GM12872 (cell line): ENCODE data around the gene ZNF397.

Experiments used
- TF ChIP-seq, protein P1 (sequence below): IDR thresholded peaks from 3 replicates; pipeline ENCODE4 v1.5.1; 2011; ENCODE audit warnings: low read depth, mild to moderate bottlenecking, low read length, moderate library complexity; ENCODE audit not compliant: insufficient read depth

The ZNF397 gene

DNA sequence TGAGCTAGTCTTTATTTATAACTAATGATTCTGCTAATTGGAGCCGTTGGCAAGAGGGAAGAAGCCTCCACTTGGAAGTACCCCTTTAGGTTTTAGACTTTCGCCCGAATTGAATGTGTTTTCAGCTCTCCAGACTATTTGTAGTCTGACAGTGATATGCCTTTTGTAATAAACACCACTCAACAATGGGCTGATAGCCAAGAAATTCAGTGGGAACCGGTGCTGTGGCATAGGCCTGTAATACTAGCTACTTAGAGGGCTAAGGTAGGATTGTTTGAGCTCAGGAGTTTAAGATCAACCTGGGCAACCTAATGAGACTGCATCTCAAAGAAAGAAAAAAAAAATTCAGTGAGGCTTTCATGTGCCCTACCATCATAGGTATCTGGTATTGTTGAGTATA, 62.8 kb downstream of the ZNF397 start:
- TF ChIP-seq, protein P1, sequence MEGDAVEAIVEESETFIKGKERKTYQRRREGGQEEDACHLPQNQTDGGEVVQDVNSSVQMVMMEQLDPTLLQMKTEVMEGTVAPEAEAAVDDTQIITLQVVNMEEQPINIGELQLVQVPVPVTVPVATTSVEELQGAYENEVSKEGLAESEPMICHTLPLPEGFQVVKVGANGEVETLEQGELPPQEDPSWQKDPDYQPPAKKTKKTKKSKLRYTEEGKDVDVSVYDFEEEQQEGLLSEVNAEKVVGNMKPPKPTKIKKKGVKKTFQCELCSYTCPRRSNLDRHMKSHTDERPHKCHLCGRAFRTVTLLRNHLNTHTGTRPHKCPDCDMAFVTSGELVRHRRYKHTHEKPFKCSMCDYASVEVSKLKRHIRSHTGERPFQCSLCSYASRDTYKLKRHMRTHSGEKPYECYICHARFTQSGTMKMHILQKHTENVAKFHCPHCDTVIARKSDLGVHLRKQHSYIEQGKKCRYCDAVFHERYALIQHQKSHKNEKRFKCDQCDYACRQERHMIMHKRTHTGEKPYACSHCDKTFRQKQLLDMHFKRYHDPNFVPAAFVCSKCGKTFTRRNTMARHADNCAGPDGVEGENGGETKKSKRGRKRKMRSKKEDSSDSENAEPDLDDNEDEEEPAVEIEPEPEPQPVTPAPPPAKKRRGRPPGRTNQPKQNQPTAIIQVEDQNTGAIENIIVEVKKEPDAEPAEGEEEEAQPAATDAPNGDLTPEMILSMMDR, result no peak

DNA sequence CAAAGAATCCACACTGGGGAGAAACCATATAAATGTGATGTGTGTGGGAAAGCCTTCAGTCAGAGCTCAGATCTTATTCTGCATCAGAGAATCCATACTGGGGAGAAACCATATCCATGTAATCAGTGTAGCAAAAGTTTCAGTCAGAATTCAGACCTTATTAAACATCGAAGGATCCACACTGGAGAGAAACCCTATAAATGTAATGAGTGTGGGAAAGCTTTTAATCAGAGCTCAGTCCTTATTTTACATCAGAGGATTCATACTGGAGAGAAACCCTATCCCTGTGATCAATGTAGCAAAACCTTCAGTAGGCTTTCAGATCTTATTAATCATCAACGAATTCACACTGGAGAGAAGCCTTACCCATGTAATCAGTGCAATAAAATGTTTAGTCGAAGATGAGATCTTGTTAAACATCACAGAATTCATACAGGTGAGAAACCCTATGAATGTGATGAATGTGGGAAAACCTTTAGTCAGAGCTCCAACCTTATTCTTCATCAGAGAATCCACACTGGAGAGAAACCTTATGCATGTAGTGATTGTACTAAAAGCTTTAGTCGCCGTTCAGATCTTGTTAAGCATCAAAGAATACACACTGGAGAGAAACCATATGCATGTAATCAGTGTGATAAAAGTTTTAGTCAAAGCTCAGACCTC, 65.9 kb downstream of the ZNF397 start:
- TF ChIP-seq, protein P1, result no peak
